G401.6 (cell line): ENCODE measurements around the gene TEKT1.

ENCODE experiments used
- FAIRE-seq: peaks from 2 replicates; lab custom pipeline; 2012; peaks lifted over from hg19 to GRCh38; lab: Jason Lieb, UNC

The TEKT1 gene

DNA sequence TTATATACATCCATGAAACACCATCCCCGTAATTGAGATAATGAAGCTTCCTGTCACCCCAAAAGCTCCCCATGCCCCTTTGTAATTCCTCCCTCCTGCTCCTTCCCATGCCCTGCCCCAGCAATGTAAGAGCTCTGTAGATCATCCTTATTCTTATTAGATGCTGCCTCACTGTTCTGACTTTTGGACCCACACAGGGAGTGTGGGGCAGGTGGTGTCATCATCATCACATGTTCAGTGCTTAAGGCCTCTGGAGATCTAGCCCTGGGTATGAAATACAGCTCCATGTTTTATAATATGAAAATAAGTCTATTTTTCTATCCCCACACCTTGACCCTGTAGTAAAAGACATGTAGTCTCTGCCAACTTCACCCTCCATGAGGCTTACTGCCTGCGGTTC lies 73.8 kb downstream of the TEKT1 start:
- FAIRE-seq = no peak

DNA sequence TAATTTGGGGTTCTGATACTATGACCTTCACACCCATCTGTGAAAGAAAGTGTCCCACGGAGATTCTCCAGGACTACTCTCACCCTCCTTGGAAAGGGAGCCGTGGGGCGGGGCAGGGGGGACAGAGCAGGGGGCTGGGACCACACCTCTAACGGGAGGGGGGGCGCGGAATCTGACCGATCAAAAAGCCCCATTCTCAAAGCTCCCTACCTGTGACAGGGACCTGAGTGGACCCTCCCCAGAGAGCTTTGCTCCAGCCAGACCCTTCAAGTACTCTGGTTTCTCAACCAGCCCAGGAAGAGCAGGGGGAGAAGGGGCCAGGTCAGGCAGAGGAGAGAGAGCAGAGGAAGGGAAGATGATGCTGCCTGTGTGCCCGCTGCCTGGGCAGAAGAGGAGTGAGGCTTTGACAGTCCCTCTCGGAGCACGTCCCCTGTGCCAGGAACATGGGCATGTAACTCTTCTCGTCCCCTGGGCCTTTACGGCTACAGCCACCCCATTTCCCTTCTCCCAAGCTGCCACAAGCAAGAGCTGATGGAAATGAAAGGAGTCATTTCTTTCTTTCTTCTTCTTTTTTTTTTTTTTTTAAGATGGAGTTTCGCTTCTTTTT lies 75.0 kb downstream of the TEKT1 start:
- no peak for FAIRE-seq

DNA sequence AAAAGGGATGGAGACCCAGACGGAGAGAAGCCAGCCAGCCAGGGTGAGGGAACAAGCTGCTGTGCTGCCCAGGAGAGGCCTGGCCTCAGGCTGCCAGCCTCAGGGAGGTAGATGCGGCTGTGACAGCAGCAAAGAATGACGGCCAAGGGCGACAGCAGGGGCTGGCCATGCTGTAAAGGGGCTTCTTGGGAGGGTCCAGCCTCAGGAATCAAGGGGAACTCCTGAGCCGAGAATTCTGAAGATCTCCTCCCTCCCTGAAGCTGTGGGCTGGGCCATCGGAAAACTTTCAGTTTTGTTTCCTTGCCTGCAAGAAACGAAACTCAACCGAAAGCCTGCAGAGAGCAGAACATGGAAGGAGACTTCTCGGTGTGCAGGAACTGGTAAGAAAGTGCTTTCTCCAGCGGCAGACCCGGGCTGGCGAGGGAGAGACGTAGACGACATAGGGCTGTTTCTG lies 75.8 kb downstream of the TEKT1 start, which contains the start of gene XAF1:
Gene XAF1, plus strand, starts transcription at position 316 of the 454 bp plus-strand sequence. Its CDS starts 33 bp downstream, at position 349.
- FAIRE-seq = no peak

DNA sequence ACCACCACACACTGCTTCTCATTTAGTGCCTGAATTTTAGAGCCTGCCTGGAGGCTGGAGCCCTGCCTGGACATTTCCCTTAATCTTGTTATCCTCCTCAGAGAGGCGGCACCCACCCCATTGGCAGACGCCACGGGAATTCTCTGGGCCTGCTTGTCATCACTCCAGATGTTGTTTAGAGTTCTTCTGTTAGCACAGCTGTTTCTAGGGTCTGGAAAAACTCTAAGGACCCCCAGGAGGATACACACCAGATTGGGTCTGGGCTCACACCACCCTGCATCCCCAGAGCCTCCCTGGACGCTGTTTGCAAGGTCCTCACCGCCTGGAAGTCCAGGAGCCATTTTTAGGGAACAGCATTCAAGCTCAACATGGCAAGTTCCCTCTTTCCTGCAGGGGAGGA lies 76.2 kb downstream of the TEKT1 start:
- FAIRE-seq = no peak

DNA sequence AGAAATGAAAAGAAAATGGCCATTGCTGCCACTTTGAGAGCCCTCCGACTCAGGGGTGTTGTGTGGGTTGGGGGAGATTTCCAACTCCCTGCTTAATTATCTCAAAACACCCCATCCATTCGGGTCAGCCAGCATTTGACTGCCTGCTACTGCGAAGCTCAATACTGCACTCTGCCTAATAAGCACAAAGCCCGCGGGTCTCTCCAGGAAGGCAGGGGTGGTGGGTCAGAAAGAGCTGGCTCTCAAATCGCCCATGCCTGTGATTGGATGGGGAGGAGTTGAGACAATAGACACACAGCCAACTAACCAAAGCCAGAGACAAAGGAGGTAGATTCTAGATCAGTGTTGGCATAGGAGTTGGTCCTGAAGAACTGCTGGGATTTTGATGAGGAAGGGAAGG lies 78.0 kb downstream of the TEKT1 start:
- no peak for FAIRE-seq

DNA sequence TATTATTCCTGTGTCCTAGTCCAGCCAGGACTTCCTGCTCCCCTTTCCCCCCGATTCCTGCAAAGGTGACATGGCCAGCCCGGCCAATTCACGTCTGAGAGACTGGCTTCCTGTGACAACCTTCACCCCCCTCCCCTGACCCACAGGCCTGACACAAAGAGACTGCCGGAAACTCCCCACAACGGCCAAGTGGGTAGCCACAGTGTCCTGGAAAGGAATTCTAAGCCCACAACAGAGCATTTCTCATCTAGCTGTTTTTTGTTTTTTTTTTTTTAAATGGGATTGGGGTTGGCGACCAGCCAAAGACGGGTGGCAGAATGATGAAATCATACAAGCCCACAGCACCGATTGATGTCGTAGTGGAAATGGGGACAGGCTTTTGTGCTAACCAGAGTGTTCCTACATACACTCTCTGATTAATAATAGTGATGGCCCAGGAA lies 78.5 kb downstream of the TEKT1 start:
- FAIRE-seq = no peak

DNA sequence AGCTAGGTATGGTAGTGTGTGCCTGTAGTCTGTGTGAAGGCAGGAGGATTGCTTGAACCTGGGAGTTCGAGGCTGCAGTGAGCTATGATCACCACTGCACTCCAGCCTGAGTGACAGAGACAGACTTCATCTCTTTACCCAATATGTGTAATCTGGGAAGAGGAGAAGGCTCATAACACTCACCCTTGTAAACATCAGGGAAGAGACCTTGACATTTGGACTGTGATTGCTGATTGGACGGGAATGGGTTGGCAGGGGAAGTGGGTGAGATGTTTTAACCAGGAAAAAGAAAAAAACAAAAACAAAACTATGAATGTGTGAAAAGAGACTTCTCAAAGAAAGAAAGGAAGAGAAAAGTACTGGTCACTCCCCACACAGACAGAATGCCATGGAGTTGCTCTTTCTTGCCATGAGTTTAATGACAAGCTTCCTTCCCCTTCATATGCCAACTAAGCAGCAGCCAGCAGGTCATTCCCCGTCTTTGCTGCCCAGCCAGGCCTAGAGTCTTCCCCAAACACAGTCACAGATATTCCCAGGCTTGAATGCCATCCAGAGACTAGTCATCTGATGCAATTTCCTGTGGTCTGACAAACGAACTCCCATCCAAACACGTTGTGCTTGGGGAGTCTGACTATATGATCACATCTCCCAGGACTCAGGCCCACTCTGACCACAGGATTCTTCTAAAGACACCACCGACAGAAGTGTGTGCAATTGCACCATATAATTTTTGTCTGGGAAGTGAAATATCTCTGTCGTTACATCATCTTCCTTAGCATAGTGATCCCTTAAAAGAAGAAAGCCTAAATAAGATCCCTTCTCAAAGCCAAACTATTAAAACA lies 79.2 kb downstream of the TEKT1 start:
- FAIRE-seq = no peak

DNA sequence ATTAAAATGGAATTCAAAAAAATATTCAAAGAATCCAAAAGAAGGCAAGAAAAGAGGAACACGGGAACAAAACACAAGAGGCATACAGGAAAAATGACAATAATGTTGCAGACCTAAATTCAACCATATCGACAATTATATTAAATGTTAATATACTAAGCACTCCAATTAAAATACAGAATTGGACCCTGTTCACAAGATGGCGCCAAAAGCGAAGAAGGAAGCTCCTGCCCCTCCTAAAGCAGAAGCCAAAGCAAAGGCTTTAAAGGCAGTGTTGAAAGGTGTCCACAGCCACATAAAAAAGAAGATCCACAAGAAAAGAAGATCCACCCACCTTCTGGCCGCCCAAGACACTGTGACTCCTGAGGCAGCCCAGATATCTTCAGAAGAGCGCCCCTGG lies 82.0 kb downstream of the TEKT1 start:
- no peak for FAIRE-seq

DNA sequence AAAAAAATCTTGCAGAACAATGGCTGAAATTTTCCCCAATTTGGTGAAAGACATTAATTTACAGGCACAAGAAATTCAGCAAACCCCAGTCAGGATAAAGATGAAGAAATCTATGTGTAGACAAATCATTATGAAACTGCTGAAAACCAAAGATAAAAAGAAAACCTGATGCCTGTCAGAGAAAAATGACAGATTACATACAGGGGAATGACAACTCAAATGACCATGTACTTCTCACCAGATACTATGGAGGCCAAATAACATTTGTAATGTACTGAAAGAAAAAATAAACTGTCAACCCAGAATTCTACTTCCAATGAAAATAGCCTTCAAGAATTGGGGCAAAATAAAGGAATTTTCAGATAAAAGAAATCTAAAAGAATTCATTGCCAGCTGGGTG lies 82.9 kb downstream of the TEKT1 start:
- no peak for FAIRE-seq
